Tibial nerve (tissue), 3 donors: Measurements from ENCODE around the gene PANK4.

ENCODE experiments used
- EP300 ChIP-seq, 2 donors: sonication (generic); formaldehyde crosslinking; IDR thresholded peaks; one replicate each; pipeline ENCODE4 v1.6.1; 2017; ENCODE audit warnings: antibody characterized with exemption in 2 of 2, mild to moderate bottlenecking in 1 of 2
- POLR2A ChIP-seq, 2 donors: fragments of 450-650 bp; IDR thresholded peaks; one replicate each; pipeline ENCODE4 v1.6.1; 2017; ENCODE audit warnings: antibody characterized with exemption in 2 of 2, mild to moderate bottlenecking in 2 of 2, moderate library complexity in 2 of 2

GRCh38 chr1:2571348-2571747, 45.0 kb upstream of the PANK4 start:
- TF ChIP-seq EP300 (IDR thresholded peaks at IDR 0.05): no peak
- no peak for TF ChIP-seq POLR2A (IDR thresholded peaks at IDR 0.05)
